H1 (cell line): ENCODE results near the gene PAXX.

Experiments
- ATF2 ChIP-seq: IDR thresholded peaks from 2 replicates; pipeline ENCODE4 v1.6.1; 2012; ENCODE audit warnings: low read length, inconsistent platforms
- CEBPB ChIP-seq: IDR thresholded peaks from 2 replicates; pipeline ENCODE4 v1.6.1; 2012; ENCODE audit warnings: low read depth, low read length
- CHD7 ChIP-seq: fragments of 300-600 bp; sonication (generic); IDR thresholded peaks from 2 replicates; pipeline ENCODE4 v1.7.1; 2012; ENCODE audit warnings: low read length, moderate library complexity, mild to moderate bottlenecking, inconsistent platforms; ENCODE audit not compliant: insufficient replicate concordance
- CTCF ChIP-seq, 3 experiments: IDR thresholded peaks; 1 replicate in 2 of 3; 2 replicates in 1 of 3; pipeline versions ENCODE4 v1.5.1 to v1.6.1; 2011; ENCODE audit warnings: low read length in 3 of 3, mild to moderate bottlenecking in 3 of 3, inconsistent platforms in 2 of 3, low read depth in 1 of 3, moderate library complexity in 1 of 3; ENCODE audit not compliant: insufficient read depth in 1 of 3; ENCODE audit errors: control extremely low read depth in 1 of 3
- EZH2 ChIP-seq: fragments of 200-600 bp; sonication (generic); IDR thresholded peaks from 2 replicates; pipeline ENCODE4 v1.7.1; 2012; ENCODE audit warnings: low read depth, mild to moderate bottlenecking, moderate library complexity, low read length, inconsistent platforms; ENCODE audit not compliant: severe bottlenecking
- HDAC2 ChIP-seq, 2 experiments: fragments of 300-600 bp in 1 of 2; sonication (generic) in 1 of 2; IDR thresholded peaks; 2 replicates each; pipeline ENCODE4 v1.6.1; 2011 to 2012; ENCODE audit warnings: low read depth in 2 of 2, low read length in 2 of 2, mild to moderate bottlenecking in 2 of 2, moderate library complexity in 2 of 2, borderline replicate concordance in 1 of 2, inconsistent platforms in 1 of 2
- POLR2AphosphoS5 ChIP-seq: IDR thresholded peaks from 2 replicates; pipeline ENCODE4 v1.6.1; 2011; ENCODE audit warnings: low read depth, low read length
- SIN3A ChIP-seq, 2 experiments: IDR thresholded peaks in 1 of 2; conservative IDR thresholded peaks in 1 of 2; 2 replicates each; pipeline ENCODE4 v1.6.1; 2011 to 2012; ENCODE audit warnings: low read length in 2 of 2, improper control_type of control experiment in 1 of 2, low read depth in 1 of 2, mild to moderate bottlenecking in 1 of 2
- SP1 ChIP-seq: IDR thresholded peaks from 2 replicates; pipeline ENCODE4 v1.6.1; 2011; ENCODE audit warnings: low read depth, low read length

DNA sequence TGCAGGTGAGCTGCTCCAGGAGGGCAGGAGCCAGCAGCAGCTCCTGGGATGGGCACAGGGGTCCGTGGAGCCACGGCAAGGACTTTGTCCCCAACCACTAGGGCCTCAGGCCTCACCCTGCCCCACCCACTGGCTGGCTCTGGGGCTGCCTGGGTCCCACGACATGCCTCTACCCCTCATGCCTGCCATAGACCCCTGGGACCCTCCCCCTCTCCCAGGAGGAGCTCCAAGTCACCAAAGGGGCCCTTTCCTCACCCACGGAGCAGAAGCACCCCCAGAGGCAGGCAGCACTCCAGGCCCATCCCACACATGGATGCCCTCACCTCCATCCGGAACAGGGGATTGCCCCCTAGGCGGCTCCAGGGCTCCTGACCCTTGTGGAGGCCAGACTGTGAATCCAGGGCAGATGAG, 29.4 kb downstream of the PAXX start:
- TF ChIP-seq HDAC2 (IDR thresholded peaks at IDR 0.05; ENCODE audit: borderline replicate concordance in 1 of 2, low read depth in 2 of 2, low read length in 2 of 2) (no peak), POLR2AphosphoS5 (no peak), CTCF (IDR thresholded peaks at IDR 0.05; ENCODE audit: control extremely low read depth in 1 of 3, insufficient read depth in 1 of 3, low read depth in 1 of 3, low read length in 3 of 3) (no peak), EZH2 (no peak), CEBPB (no peak), SIN3A (conservative IDR thresholded peaks at IDR 0.05 in 1 of 2, IDR thresholded peaks at IDR 0.05 in 1 of 2; ENCODE audit: low read depth in 1 of 2, low read length in 2 of 2) (no peak), ATF2 (no peak), CHD7 (no peak), SP1 (no peak)
